ENCODE data around the gene DEDD. TPM values are rescaled to one million over a fixed set of nuclear protein-coding genes. Genes with fewer than 3 reads are reported as not detected.

Gene DEDD
- total RNA-seq, 2 experiments from 2014 or later, result 21.1 to 41.9 TPM

- POLR2A ChIA-PET, result interaction anchor here (1.0 kb wide), 1 partner anchor 31 kb away, joined by 3 read pairs; no protein-coding TSS in a partner anchor
These were observed 58.9 kb downstream of the DEDD start for GRCh38 chr1:161073474-161074121.

GRCh38 chr1:161072751-161073449, 59.6 kb downstream of the DEDD start:
- Histone ChIP-seq H3K4me1 (ENCODE audit: insufficient read depth, low read length, poor library complexity, severe bottlenecking) (peaks cover 20% of the 10 kb centered on the region), H3K79me2 (ENCODE audit: insufficient read depth, low read depth, low read length) (peaks cover 18% of the 10 kb centered on the region), H3K4me2 (ENCODE audit: low read length) (no peak overlapping the region), H3K36me3 (ENCODE audit: insufficient read depth, low read length) (no peaks in the 10 kb centered on the region), H3K4me3 (ENCODE audit: low read depth, low read length, poor library complexity, severe bottlenecking) (no peak overlapping the region), H2AFZ (ENCODE audit: low read length) (no peak overlapping the region), H3K27ac (ENCODE audit: low read depth, low read length, poor library complexity, severe bottlenecking) (no peak overlapping the region), H3K9me3 (ENCODE audit: low read length) (no peaks in the 10 kb centered on the region), H4K20me1 (ENCODE audit: insufficient read depth, low read length) (peaks cover 2% of the 10 kb centered on the region; the same call in 1 of the 2 replicates), H3K9me2 (ENCODE audit: insufficient read depth, low read length) (no peaks in the 10 kb centered on the region)
- no TSS peak for BruUV-seq (replicated peaks)
- ChIA-PET CTCF (ENCODE audit: unreplicated experiment) (no interaction called here), POLR2A (interaction anchor here (0.5 to 1.0 kb wide), 3 partner anchors 21 to 55 kb away, joined by 3 to 6 read pairs (median 3); no protein-coding TSS in a partner anchor)
- DNase-seq (ENCODE audit: low spot score), result no peak
- intact Hi-C loops (cut with micrococcal nuclease; ENCODE audit: unreplicated experiment), result loop anchor here (1.0 kb wide), 1 partner anchor 24 kb away; no protein-coding TSS in a partner anchor
- TF ChIP-seq EZH2phosphoT487 (IDR thresholded peaks at IDR 0.05; ENCODE audit: borderline replicate concordance, low read depth, low read length) (no peak), CTCF (conservative IDR thresholded peaks at IDR 0.05; ENCODE audit: low read length) (no peak)

More at GRCh38 chr1:161073474-161074121, 58.9 kb downstream of the DEDD start:
- Histone ChIP-seq H3K79me2 (ENCODE audit: insufficient read depth, low read depth, low read length) (peaks cover 11% of the 10 kb centered on the region), H3K9me3 (ENCODE audit: low read length) (no peaks in the 10 kb centered on the region), H3K4me2 (ENCODE audit: low read length) (no peak overlapping the region), H3K36me3 (ENCODE audit: insufficient read depth, low read length) (no peaks in the 10 kb centered on the region), H3K27ac (ENCODE audit: low read depth, low read length, poor library complexity, severe bottlenecking) (no peak overlapping the region), H3K4me1 (ENCODE audit: insufficient read depth, low read length, poor library complexity, severe bottlenecking) (peaks cover 16% of the 10 kb centered on the region), H3K4me3 (ENCODE audit: low read depth, low read length, poor library complexity, severe bottlenecking) (no peak overlapping the region), H4K20me1 (ENCODE audit: insufficient read depth, low read length) (no peaks in the 10 kb centered on the region), H3K9me2 (ENCODE audit: insufficient read depth, low read length) (no peaks in the 10 kb centered on the region), H2AFZ (ENCODE audit: low read length) (no peak overlapping the region)
- TF ChIP-seq EZH2phosphoT487 (IDR thresholded peaks at IDR 0.05; ENCODE audit: borderline replicate concordance, low read depth, low read length), result no peak
- TF ChIP-seq CTCF (conservative IDR thresholded peaks at IDR 0.05; ENCODE audit: low read length), result no peak
- no peak for DNase-seq (ENCODE audit: low spot score)
- CTCF ChIA-PET (ENCODE audit: unreplicated experiment), result no interaction called here
- intact Hi-C loops (cut with micrococcal nuclease; ENCODE audit: unreplicated experiment), result no loop called here
- BruUV-seq (replicated peaks), result no TSS peak
